Embryonic facial prominence (tissue), 1 donor: ENCODE results near the gene SSBP4.
A peak's percentile ranks its signal among the peaks of the same experiment; 100 is the strongest.
"Not testable (repeated sequence)": the region's sequence is repeated elsewhere in the genome, so short reads cannot be mapped to it uniquely, and the experiment has no call there.

ENCODE experiments used
- DNase-seq: peaks from one replicate; pipeline ENCODE4 v3.0.0-alpha.2; 2016; ENCODE audit errors: extremely low spot score

Gene SSBP4

GRCh38 chr19:18393836-18394235, 25.4 kb upstream of the SSBP4 start:
- DNase-seq, result no peak

GRCh38 chr19:18396471-18397241, 22.5 kb upstream of the SSBP4 start:
- DNase-seq, result no peak

- no peak for DNase-seq
These were observed 21.7 kb upstream of the SSBP4 start, which contains the start of gene LRRC25 for GRCh38 chr19:18397242-18398202. TSS of gene LRRC25 (minus strand) at chr19:18397622. CDS start at chr19:18396963, 659 bp downstream.

GRCh38 chr19:18399008-18399407, 20.2 kb upstream of the SSBP4 start:
- no peak for DNase-seq

- DNase-seq, result peak; percentile 36
These were observed 17.6 kb upstream of the SSBP4 start for GRCh38 chr19:18401580-18402112.

- not testable (repeated sequence) for DNase-seq
These were observed 16.5 kb upstream of the SSBP4 start for GRCh38 chr19:18402455-18403248.

- DNase-seq, result not testable (repeated sequence)
These were observed 13.4 kb upstream of the SSBP4 start for GRCh38 chr19:18405754-18406153.

GRCh38 chr19:18406749-18407148, 12.4 kb upstream of the SSBP4 start:
- no peak for DNase-seq

- DNase-seq, result no peak
These were observed 11.1 kb upstream of the SSBP4 start for GRCh38 chr19:18408053-18408476.

- no peak for DNase-seq
These were observed 6.5 kb upstream of the SSBP4 start for GRCh38 chr19:18412610-18413239.

- DNase-seq, result no peak
These were observed 4.6 kb upstream of the SSBP4 start for GRCh38 chr19:18414504-18415177.

- no peak for DNase-seq
These were observed 3.9 kb upstream of the SSBP4 start for GRCh38 chr19:18415178-18415867.

GRCh38 chr19:18416778-18417249, 2.4 kb upstream of the SSBP4 start:
- peak; percentile 87 for DNase-seq

- DNase-seq, result no peak
These were observed 1.8 kb upstream of the SSBP4 start for GRCh38 chr19:18417250-18418028.

GRCh38 chr19:18418029-18418482, 1.1 kb upstream of the SSBP4 start:
- DNase-seq, result no peak

GRCh38 chr19:18418483-18419194, 559 bp upstream of the SSBP4 start:
- no peak for DNase-seq

- no peak for DNase-seq
These were observed 682 bp downstream of the SSBP4 start for GRCh38 chr19:18419699-18420460.
